Stomach (tissue), 4 donors: ENCODE results near the gene HDAC9.

ENCODE experiments used
- CTCF ChIP-seq, 7 experiments: fragments of 450-650 bp in 4 of 7; fragments of 200-600 bp in 3 of 7; sonication (generic) in 3 of 7; IDR thresholded peaks; one replicate each; pipeline ENCODE4 v1.5.1; 2016 to 2019; ENCODE audit warnings: antibody characterized with exemption in 7 of 7, control low read depth in 2 of 7, mild to moderate bottlenecking in 1 of 7
- EP300 ChIP-seq: sonication (generic); formaldehyde crosslinking; IDR thresholded peaks from one replicate; pipeline ENCODE4 v1.6.1; 2017; ENCODE audit warnings: antibody characterized with exemption

GRCh38 chr7:18457832-18458231 is 37.7 kb upstream of the HDAC9 start:
- TF ChIP-seq EP300: no peak
- no peak for TF ChIP-seq CTCF (IDR thresholded peaks at IDR 0.05)
